K562 (cell line): ENCODE data around the gene MME. TPM values are rescaled to one million over a fixed set of nuclear protein-coding genes. Genes with fewer than 3 reads are reported as not detected.

Source experiments
- ARID1B ChIP-seq: fragments of 450-650 bp; IDR thresholded peaks from 2 replicates; pipeline ENCODE4 v1.6.1; 2016; ENCODE audit warnings: antibody characterized with exemption, mild to moderate bottlenecking, inconsistent platforms
- CREB3L1 ChIP-seq: fragments of 450-650 bp; IDR thresholded peaks from 2 replicates; pipeline ENCODE4 v1.6.1; 2014; ENCODE audit warnings: low read depth, mild to moderate bottlenecking, moderate library complexity, borderline replicate concordance
- CSDE1 ChIP-seq, 2 experiments: fragments of 450-650 bp; IDR thresholded peaks; 2 replicates each; pipeline ENCODE4 v1.6.1; 2016; ENCODE audit warnings: mild to moderate bottlenecking in 1 of 2
- DPF2 ChIP-seq: fragments of 450-650 bp; IDR thresholded peaks from 2 replicates; pipeline ENCODE4 v1.6.1; 2016
- E2F5 ChIP-seq: sonication (generic); formaldehyde crosslinking; IDR thresholded peaks from 2 replicates; pipeline ENCODE4 v1.8.0; 2022; ENCODE audit warnings: mild to moderate bottlenecking, missing genetic modification reagents
- ETV6 ChIP-seq, 3 experiments: fragments of 150-350 bp in 1 of 3; sonication (generic) in 1 of 3; formaldehyde crosslinking in 1 of 3; IDR thresholded peaks; 2 replicates each; pipeline versions ENCODE4 v1.6.1 to v1.8.0; 2014 to 2022; ENCODE audit warnings: borderline replicate concordance in 2 of 3, low read depth in 2 of 3, antibody characterized with exemption in 1 of 3, low read length in 1 of 3, mild to moderate bottlenecking in 1 of 3, missing genetic modification reagents in 1 of 3
- GTF2E2 ChIP-seq: fragments of 200-800 bp; sonication (Bioruptor generic); IDR thresholded peaks from 2 replicates; pipeline ENCODE4 v1.6.1; 2016; ENCODE audit warnings: missing genetic modification characterization, missing compliant biosample characterization
- KDM4B ChIP-seq, 2 experiments: fragments of 450-650 bp in 1 of 2; sonication (generic) in 1 of 2; IDR thresholded peaks; 2 replicates each; pipeline ENCODE4 v1.6.1; 2016 to 2017; ENCODE audit warnings: borderline replicate concordance in 2 of 2, antibody characterized with exemption in 1 of 2, low read depth in 1 of 2, mild to moderate bottlenecking in 1 of 2
- KLF13 ChIP-seq: fragments of 450-650 bp; IDR thresholded peaks from 2 replicates; pipeline ENCODE4 v1.6.1; 2016; ENCODE audit warnings: missing genetic modification characterization, low read depth, mild to moderate bottlenecking, missing compliant biosample characterization, moderate library complexity, borderline replicate concordance
- NRF1 ChIP-seq, 2 experiments: fragments of 450-650 bp; IDR thresholded peaks in 1 of 2; conservative IDR thresholded peaks in 1 of 2; 2 replicates each; pipeline ENCODE4 v1.6.1; 2014; ENCODE audit warnings: mild to moderate bottlenecking in 2 of 2
- PHF20 ChIP-seq: fragments of 450-650 bp; IDR thresholded peaks from 2 replicates; pipeline ENCODE4 v1.6.1; 2018; ENCODE audit not compliant: partially characterized antibody
- PHF21A ChIP-seq: fragments of 450-650 bp; IDR thresholded peaks from 2 replicates; pipeline ENCODE4 v1.6.1; 2017; ENCODE audit warnings: low read depth, borderline replicate concordance
- POLR2B ChIP-seq: fragments of 450-650 bp; IDR thresholded peaks from 2 replicates; pipeline ENCODE4 v1.6.1; 2018; ENCODE audit warnings: low read depth; ENCODE audit not compliant: partially characterized antibody
- RBM17 ChIP-seq: fragments of 200-400 bp; formaldehyde crosslinking; IDR thresholded peaks from 2 replicates; pipeline ENCODE4 v1.6.1; 2017; ENCODE audit warnings: low read depth, mild to moderate bottlenecking, low read length, borderline replicate concordance
- ZNF444 ChIP-seq: fragments of 250-450 bp; sonication (Bioruptor Pico); IDR thresholded peaks from 2 replicates; pipeline ENCODE4 v1.4.0; 2020; ENCODE audit warnings: mild to moderate bottlenecking, moderate library complexity
- ZNF561 ChIP-seq: fragments of 450-650 bp; formaldehyde crosslinking; conservative IDR thresholded peaks from 2 replicates; pipeline ENCODE4 v1.4.0; 2020; ENCODE audit warnings: mild to moderate bottlenecking, moderate library complexity
- ZNF778 ChIP-seq: fragments of 450-650 bp; formaldehyde crosslinking; IDR thresholded peaks from 2 replicates; pipeline ENCODE4 v1.4.0; 2020; ENCODE audit warnings: mild to moderate bottlenecking, moderate library complexity
- polyA plus RNA-seq, 8 experiments: library from polyadenylated mRNA; depleted of rRNA in 4 of 8; stranded (reverse) in 5 of 8; unstranded in 3 of 8; fragments of >200 nt; fragmentation: Nextera tagmentation in 2 of 8; fragmentation: Illumina TruSeq in 1 of 8; extraction: Ambion mirVana in 2 of 8; extraction: Trizol in 1 of 8; gene quantifications; 2 replicates each; pipeline versions ENCODE4 v1.2.1 to v1.2.3, GENCODE V29; 2011 to 2014; ENCODE audit warnings: inconsistent platforms in 1 of 8, missing spikeins in 1 of 8
- total RNA-seq, 7 experiments: library from RNA; depleted of rRNA in 6 of 7; stranded (reverse); fragments of >200 nt in 6 of 7; fragmentation: Illumina TruSeq in 2 of 7; extraction: Trizol in 2 of 7; gene quantifications; 2 replicates each; pipeline versions ENCODE4 v1.2.1 to v1.2.3, GENCODE V29; 2011 to 2021; ENCODE audit warnings: low replicate concordance in 1 of 7
- TF ChIP-seq, protein P1 (sequence below): conservative IDR thresholded peaks from 2 replicates; pipeline ENCODE4 v1.6.1; 2011; ENCODE audit warnings: low read depth, mild to moderate bottlenecking, low read length; ENCODE audit not compliant: control insufficient read depth

MME gene
- total and polyA plus RNA-seq, 9 of the 15 experiments (the other 6 are each of a cell fraction or from before 2014, with no cell fraction given) = 0.80 to 8.6 (median 2.5) TPM

GRCh38 chr3:155179437-155179827 is 99.3 kb downstream of the MME start (continued):
- TF ChIP-seq CREB3L1 (no peak), RBM17 (no peak), PHF20 (no peak), ZNF561 (CRISPR knock-in tag) (no peak), GTF2E2 (tag) (no peak), E2F5 (CRISPR knock-in tag) (no peak), CSDE1 (IDR thresholded peaks at IDR 0.05) (no peak), PHF21A (no peak), KLF13 (tag) (no peak), ETV6 (IDR thresholded peaks at IDR 0.05; ENCODE audit: borderline replicate concordance in 1 of 2, low read depth in 2 of 2, low read length in 1 of 2) (no peak), ETV6 (CRISPR knock-in tag; IDR thresholded peaks at IDR 0.05; ENCODE audit: borderline replicate concordance) (no peak), NRF1 (conservative IDR thresholded peaks at IDR 0.05 in 1 of 2, IDR thresholded peaks at IDR 0.05 in 1 of 2) (no peak), ZNF778 (no peak), POLR2B (no peak), DPF2 (peak; percentile 92), KDM4B (IDR thresholded peaks at IDR 0.05; ENCODE audit: borderline replicate concordance in 2 of 2, low read depth in 1 of 2) (no peak), ZNF444 (CRISPR knock-in tag) (no peak), ARID1B (peak; percentile 96)
- TF ChIP-seq, protein P1, sequence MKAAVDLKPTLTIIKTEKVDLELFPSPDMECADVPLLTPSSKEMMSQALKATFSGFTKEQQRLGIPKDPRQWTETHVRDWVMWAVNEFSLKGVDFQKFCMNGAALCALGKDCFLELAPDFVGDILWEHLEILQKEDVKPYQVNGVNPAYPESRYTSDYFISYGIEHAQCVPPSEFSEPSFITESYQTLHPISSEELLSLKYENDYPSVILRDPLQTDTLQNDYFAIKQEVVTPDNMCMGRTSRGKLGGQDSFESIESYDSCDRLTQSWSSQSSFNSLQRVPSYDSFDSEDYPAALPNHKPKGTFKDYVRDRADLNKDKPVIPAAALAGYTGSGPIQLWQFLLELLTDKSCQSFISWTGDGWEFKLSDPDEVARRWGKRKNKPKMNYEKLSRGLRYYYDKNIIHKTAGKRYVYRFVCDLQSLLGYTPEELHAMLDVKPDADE = no peak
